PC-3 (cell line): ENCODE data around the gene GFOD1. TPM values are rescaled to one million over a fixed set of nuclear protein-coding genes. Genes with fewer than 3 reads are reported as not detected.

Experiments
- ATAC-seq: fragments of 200-7000 bp; cut with Tn5 transposase; 2 replicates; pipeline ENCODE4 v1.9.1; 2020; ENCODE audit warnings: mild to moderate bottlenecking, moderate library complexity
- BruUV-seq: library from RNA; stranded (reverse); fragments of 400-500 nt; replicated peaks from 2 replicates; lab custom pipeline; 2021; lab: Mats Ljungman, UMichigan
- CTCF ChIA-PET: fragments of 300-600 bp; sonication (Branson Sonifier 250); formaldehyde crosslinking; loops from one replicate; lab custom pipeline; 2022; ENCODE audit warnings: antibody characterized with exemption; lab: Charles Lee
- POLR2A ChIA-PET: fragments of 300-600 bp; sonication (Branson Sonifier 250); formaldehyde crosslinking; loops from one replicate; lab custom pipeline; 2022; ENCODE audit warnings: antibody characterized with exemption; ENCODE audit not compliant: unreplicated experiment; lab: Charles Lee
- DNase-seq: peaks from one replicate; pipeline ENCODE4 v3.0.0-alpha.2; 2015
- H2AFZ ChIP-seq: fragments of 300-600 bp; sonication (generic); 2 replicates; pipeline ENCODE4 v1.6.0; 2016; ENCODE audit warnings: antibody characterized with exemption, low read length
- H3F3A ChIP-seq: fragments of 300-600 bp; sonication (generic); one replicate; pipeline ENCODE4 v1.6.0; 2017; ENCODE audit warnings: antibody characterized with exemption, low read length, control low read depth, mild to moderate bottlenecking; ENCODE audit not compliant: unreplicated experiment
- H3K27ac ChIP-seq: fragments of 300-600 bp; sonication (generic); 2 replicates; pipeline ENCODE4 v1.5.1; 2016; ENCODE audit warnings: mild to moderate bottlenecking, low read length
- H3K27me3 ChIP-seq: fragments of 300-600 bp; sonication (generic); 2 replicates; pipeline ENCODE4 v1.6.1; 2016; ENCODE audit warnings: low read length, mixed read lengths
- H3K36me3 ChIP-seq: fragments of 300-600 bp; sonication (generic); 2 replicates; pipeline ENCODE4 v1.6.1; 2016; ENCODE audit warnings: low read depth, mixed run types, low read length, mixed read lengths
- H3K4me1 ChIP-seq: fragments of 300-600 bp; sonication (generic); 2 replicates; pipeline ENCODE4 v1.5.1; 2016; ENCODE audit warnings: low read length; ENCODE audit not compliant: insufficient read depth
- H3K4me2 ChIP-seq: fragments of 300-600 bp; sonication (generic); 2 replicates; pipeline ENCODE4 v1.6.0; 2016; ENCODE audit warnings: low read length
- H3K4me3 ChIP-seq: fragments of 300-600 bp; sonication (generic); 2 replicates; pipeline ENCODE4 v1.5.1; 2016; ENCODE audit warnings: mild to moderate bottlenecking, low read length, mixed read lengths
- H3K79me2 ChIP-seq: fragments of 300-600 bp; sonication (generic); 2 replicates; pipeline ENCODE4 v1.6.1; 2017; ENCODE audit warnings: low read length, mixed read lengths
- H3K9ac ChIP-seq: fragments of 300-600 bp; sonication (generic); 2 replicates; pipeline ENCODE4 v1.6.0; 2016; ENCODE audit warnings: mild to moderate bottlenecking, low read length
- H3K9me2 ChIP-seq: fragments of 300-600 bp; sonication (generic); replicated peaks from 2 replicates; pipeline ENCODE4 v1.6.1; 2016; ENCODE audit warnings: mixed run types, low read length, mixed read lengths
- H3K9me3 ChIP-seq: fragments of 300-600 bp; sonication (generic); 2 replicates; pipeline ENCODE4 v1.6.1; 2016; ENCODE audit warnings: low read length, mixed read lengths
- H4K20me1 ChIP-seq: fragments of 300-600 bp; sonication (generic); 2 replicates; pipeline ENCODE4 v1.6.1; 2016; ENCODE audit warnings: low read length, mixed read lengths
- EZH2 ChIP-seq: fragments of 300-600 bp; sonication (generic); IDR thresholded peaks from one replicate; pipeline ENCODE4 v1.6.1; 2017; ENCODE audit warnings: antibody characterized with exemption, mild to moderate bottlenecking, low read length; ENCODE audit not compliant: unreplicated experiment
- EZH2phosphoT487 ChIP-seq: fragments of 300-600 bp; sonication (generic); IDR thresholded peaks from 2 replicates; pipeline ENCODE4 v1.6.1; 2018; ENCODE audit warnings: mild to moderate bottlenecking, antibody characterized with exemption, low read length, borderline replicate concordance
- intact Hi-C: fragments of 100-400 bp; cut with micrococcal nuclease; formaldehyde crosslinking; loops from 2 replicates; pipeline ENCODE4 v1.9.0; 2023
- total RNA-seq: library from RNA; depleted of rRNA; stranded (reverse); fragments of >200 nt; gene quantifications from 2 replicates; pipeline ENCODE4 v1.2.3, GENCODE V29; 2014
- TF ChIP-seq, protein P1 (sequence below): fragments of 300-600 bp; sonication (generic); conservative IDR thresholded peaks from 2 replicates; pipeline ENCODE4 v1.5.1; 2017; ENCODE audit warnings: antibody characterized with exemption, low read depth, mild to moderate bottlenecking, low read length

Gene GFOD1
- total RNA-seq, 1 experiment from 2014 or later: 16.0 TPM

DNA sequence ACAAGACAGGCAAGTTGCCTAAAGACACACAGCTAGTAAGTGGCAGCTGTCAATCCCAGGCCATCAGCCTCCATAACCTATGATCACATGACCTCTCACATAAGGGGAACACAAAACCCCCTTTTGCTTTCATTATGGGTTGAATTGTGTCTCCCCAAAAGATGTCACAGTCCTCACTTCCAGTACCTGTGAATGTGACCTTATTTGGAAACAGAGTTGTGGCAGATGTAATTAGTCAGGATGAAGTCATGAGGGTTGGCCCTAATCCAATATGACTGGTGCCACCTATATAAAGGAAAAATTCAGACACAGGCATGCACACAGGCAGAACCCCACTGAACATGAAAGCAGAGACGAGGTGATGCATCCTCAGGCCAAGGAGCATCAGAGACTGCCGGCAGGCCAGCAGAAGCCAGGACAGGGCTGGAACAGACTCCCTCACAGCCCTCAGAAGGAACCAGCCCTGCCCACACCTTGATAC lies 33.6 kb downstream of the GFOD1 start:
- Histone ChIP-seq H3K4me1 (peaks cover 35% of the 10 kb centered on the region), H2AFZ (no peak overlapping the region), H3K27me3 (no peaks in the 10 kb centered on the region), H3K27ac (peak overlapping the region; percentile 84), H3F3A (peaks cover 7% of the 10 kb centered on the region), H3K36me3 (no peaks in the 10 kb centered on the region), H3K9me3 (no peaks in the 10 kb centered on the region), H4K20me1 (no peaks in the 10 kb centered on the region), H3K9ac (peak overlapping the region; percentile 32), H3K4me3 (no peak overlapping the region), H3K4me2 (peak overlapping the region; percentile 41), H3K9me2 (no peaks in the 10 kb centered on the region), H3K79me2 (peaks cover 36% of the 10 kb centered on the region)
- ATAC-seq (peak; percentile 73), DNase-seq (peak; percentile 94)
- ChIA-PET CTCF (interaction anchor here (0.6 kb wide), 1 partner anchor 72 kb away, joined by 3 read pairs; no protein-coding TSS in a partner anchor), POLR2A (interaction anchor here (0.5 to 0.6 kb wide), 2 partner anchors 125 to 470 kb away, joined by 3 read pairs; partner anchors contain the start of gene TBC1D7)
- no TSS peak for BruUV-seq
- intact Hi-C loops: loop anchor here (1.0 to 2.0 kb wide), 4 partner anchors 31 to 118 kb away; no protein-coding TSS in a partner anchor
- no peak for TF ChIP-seq EZH2phosphoT487
- TF ChIP-seq, protein P1, sequence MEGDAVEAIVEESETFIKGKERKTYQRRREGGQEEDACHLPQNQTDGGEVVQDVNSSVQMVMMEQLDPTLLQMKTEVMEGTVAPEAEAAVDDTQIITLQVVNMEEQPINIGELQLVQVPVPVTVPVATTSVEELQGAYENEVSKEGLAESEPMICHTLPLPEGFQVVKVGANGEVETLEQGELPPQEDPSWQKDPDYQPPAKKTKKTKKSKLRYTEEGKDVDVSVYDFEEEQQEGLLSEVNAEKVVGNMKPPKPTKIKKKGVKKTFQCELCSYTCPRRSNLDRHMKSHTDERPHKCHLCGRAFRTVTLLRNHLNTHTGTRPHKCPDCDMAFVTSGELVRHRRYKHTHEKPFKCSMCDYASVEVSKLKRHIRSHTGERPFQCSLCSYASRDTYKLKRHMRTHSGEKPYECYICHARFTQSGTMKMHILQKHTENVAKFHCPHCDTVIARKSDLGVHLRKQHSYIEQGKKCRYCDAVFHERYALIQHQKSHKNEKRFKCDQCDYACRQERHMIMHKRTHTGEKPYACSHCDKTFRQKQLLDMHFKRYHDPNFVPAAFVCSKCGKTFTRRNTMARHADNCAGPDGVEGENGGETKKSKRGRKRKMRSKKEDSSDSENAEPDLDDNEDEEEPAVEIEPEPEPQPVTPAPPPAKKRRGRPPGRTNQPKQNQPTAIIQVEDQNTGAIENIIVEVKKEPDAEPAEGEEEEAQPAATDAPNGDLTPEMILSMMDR: no peak
- TF ChIP-seq EZH2: no peak

DNA sequence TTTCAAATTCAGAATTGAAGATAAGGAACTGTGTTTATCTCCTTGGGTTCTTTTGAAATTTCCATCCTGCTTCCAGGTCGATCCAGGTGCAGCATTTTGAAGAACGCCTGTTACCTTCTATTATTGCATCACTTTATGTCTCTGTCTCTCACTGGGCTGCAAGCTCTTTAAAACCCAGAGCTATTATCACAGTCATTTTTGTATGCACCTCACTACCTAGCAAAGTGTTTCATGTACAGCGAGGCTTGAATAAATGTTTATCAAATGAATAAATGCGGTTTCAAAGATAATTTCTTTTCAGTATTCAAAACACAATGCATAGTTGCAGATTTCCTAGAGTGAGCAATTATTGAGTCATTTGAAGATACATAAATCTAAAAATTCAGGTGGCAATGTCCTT lies 34.2 kb downstream of the GFOD1 start:
- BruUV-seq: no TSS peak
- Histone ChIP-seq H3F3A (peaks cover 7% of the 10 kb centered on the region), H3K4me1 (peaks cover 35% of the 10 kb centered on the region), H3K9me3 (no peaks in the 10 kb centered on the region), H3K27ac (peak overlapping the region; percentile 84), H4K20me1 (no peaks in the 10 kb centered on the region), H3K4me3 (no peak overlapping the region), H3K36me3 (no peaks in the 10 kb centered on the region), H3K79me2 (peaks cover 33% of the 10 kb centered on the region), H3K4me2 (peak overlapping the region; percentile 41), H3K9ac (peak overlapping the region; percentile 32; the same call in 1 of the 2 replicates), H2AFZ (no peak overlapping the region), H3K9me2 (no peaks in the 10 kb centered on the region), H3K27me3 (no peaks in the 10 kb centered on the region)
- ATAC-seq (peak; percentile 52), DNase-seq (peak; percentile 75)
- TF ChIP-seq EZH2phosphoT487 (no peak), EZH2 (no peak)
- TF ChIP-seq, protein P1: no peak
- POLR2A ChIA-PET: no interaction called here
- CTCF ChIA-PET: no interaction called here
- intact Hi-C loops: loop anchor here (1.0 to 2.0 kb wide), 3 partner anchors 32 to 117 kb away; no protein-coding TSS in a partner anchor

DNA sequence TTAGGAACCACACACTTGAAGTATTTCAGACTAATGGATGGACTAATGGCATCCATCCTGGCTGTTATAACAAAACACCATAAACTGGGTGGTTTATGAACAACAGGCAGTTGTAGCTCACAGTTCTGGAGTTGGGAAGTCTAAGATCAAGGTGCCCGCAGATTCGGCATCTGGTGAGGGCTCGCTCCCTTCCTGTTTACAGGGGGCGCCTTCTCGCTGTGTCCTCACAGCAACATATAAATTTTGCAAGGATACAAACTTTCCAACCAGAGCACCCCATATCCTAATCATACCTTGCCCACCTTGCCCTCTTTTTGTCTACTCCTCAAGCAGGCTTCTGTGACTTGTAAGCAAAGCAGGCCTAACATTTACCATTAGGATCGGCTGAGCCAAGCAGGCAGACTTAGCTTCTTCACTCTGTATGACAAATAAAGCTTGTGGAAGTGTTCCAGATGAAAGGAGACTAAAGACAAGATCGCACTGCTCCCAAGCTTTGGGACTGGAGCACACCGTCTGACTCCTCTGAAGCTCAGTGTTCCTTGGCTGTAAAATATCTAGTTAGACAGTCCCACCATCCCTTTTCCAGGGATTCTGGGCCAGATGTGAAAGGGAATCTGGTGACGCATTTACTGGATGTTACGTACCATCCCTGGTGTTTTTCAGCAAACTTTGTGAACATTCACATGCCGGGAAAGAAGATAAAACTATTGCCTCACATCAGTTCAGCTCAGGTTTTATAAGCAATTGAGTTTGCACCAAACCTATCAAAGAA lies 34.9 kb downstream of the GFOD1 start:
- H2AFZ ChIP-seq: no peak overlapping the region
- no peaks in the 10 kb centered on the region for H3K36me3 ChIP-seq
- ATAC-seq: no peak
- H3K4me3 ChIP-seq: no peak overlapping the region
- POLR2A ChIA-PET: no interaction called here
- no peaks in the 10 kb centered on the region for H3K27me3 ChIP-seq
- peaks cover 30% of the 10 kb centered on the region for H3K79me2 ChIP-seq
- DNase-seq: no peak
- no peak overlapping the region for H3K9ac ChIP-seq
- BruUV-seq: no TSS peak
- H3K9me3 ChIP-seq: no peaks in the 10 kb centered on the region
- H3K27ac ChIP-seq: peak overlapping the region; percentile 84
- intact Hi-C loops: loop anchor here (1.0 to 2.0 kb wide), 3 partner anchors 32 to 116 kb away; no protein-coding TSS in a partner anchor
- H3K4me1 ChIP-seq: peaks cover 35% of the 10 kb centered on the region
- peaks cover 7% of the 10 kb centered on the region for H3F3A ChIP-seq
- peak overlapping the region; percentile 41 for H3K4me2 ChIP-seq
- TF ChIP-seq EZH2phosphoT487: no peak
- TF ChIP-seq, protein P1: no peak
- TF ChIP-seq EZH2: no peak
- CTCF ChIA-PET: no interaction called here
- H3K9me2 ChIP-seq: no peaks in the 10 kb centered on the region
- H4K20me1 ChIP-seq: no peaks in the 10 kb centered on the region
